ENCODE data around the gene TDRD7. TPM values are rescaled to one million over a fixed set of nuclear protein-coding genes. Genes with fewer than 3 reads are reported as not detected.

The TDRD7 gene
- total RNA-seq, 1 donor from 2014 or later: 5.5 TPM

DNA sequence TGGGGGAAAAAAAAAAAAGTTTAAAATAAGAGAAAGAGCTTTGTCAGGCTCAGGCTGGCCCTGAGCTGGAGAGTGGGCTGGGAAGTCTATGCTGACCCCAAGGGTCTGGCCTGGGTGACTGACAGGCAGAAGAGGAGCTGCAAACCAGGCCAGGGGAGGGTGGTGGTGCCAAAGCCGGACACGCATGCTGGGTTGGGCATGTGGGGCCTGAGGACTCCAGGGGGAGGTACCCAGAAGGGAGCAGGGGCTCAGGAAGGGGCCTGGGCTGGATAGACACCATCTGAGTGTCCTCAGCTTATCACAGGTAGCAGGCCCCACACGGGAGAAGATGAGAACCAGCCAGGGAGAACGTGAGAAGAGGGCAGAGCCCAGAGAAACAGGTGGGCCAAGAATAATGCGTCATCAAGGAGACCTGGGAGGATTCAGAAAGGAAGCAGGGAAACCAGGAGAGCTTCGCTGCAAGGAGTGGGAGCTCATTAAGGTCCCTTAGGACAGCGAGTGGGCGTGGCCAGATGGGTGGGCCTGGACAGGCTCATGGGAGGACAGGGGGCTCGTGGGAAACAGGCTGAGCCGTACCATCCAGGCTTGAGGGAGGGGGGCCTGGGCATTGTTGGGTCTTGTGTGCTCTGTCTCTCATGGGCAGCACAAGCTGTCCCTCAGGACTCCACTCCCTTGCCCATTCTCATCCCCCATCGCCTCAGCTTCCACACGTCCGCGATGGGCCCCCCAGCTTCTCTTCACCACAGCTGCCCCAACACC, 105.6 kb downstream of the TDRD7 start:
- Mint-ChIP-seq H3K4me3 (no peak overlapping the region), H3K27me3 (peaks cover 42% of the 10 kb centered on the region), H3K4me1 (peaks cover 4% of the 10 kb centered on the region), H3K27ac (no peak overlapping the region), H3K9me3 (no peaks in the 10 kb centered on the region), H3K36me3 (ENCODE audit: low read depth) (no peaks in the 10 kb centered on the region)
- intact Hi-C loops (cut with micrococcal nuclease): no loop called here
- DNase-seq: no peak

DNA sequence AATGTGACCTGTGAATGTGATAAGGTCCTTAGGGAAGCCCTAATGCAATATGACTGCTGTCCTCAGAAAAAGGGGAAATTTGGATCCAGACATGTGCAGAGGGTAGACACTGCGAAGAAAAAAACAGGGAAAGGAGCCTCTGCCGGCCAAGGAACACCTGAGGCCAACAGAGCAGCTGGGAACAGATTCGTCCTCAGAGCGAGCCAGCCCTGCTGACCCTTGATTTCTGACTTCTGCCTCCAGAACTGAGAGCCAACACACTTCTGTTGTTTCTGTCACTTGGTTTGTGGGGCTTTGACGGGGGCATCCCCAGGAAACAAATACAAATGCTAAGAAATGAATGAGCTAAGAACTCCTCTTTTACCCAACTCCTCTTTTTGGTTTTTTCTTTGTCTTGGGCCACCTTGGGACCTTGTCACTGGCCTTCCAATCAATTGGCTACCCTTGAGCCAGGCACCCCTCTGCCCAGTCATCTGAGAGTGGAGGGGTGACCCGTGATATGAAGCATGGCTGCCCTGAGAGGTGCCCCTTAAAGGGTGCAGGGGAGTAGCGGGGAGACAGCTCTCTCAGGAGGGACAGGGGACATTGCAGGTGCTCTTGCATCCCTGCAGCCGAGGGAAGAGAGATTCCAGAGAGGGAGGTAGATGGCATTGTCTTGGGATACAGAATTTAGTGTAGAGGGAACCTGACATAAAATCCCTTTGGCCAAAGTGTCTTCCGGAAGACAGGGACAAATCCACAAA, 106.4 kb downstream of the TDRD7 start:
- no peaks in the 10 kb centered on the region for H3K36me3 Mint-ChIP-seq (ENCODE audit: low read depth)
- DNase-seq: no peak
- H3K4me1 Mint-ChIP-seq: peaks cover 4% of the 10 kb centered on the region
- no peak overlapping the region for H3K27ac Mint-ChIP-seq
- intact Hi-C loops (cut with micrococcal nuclease): no loop called here
- H3K9me3 Mint-ChIP-seq: no peaks in the 10 kb centered on the region
- H3K27me3 Mint-ChIP-seq: peaks cover 42% of the 10 kb centered on the region
- H3K4me3 Mint-ChIP-seq: no peak overlapping the region

DNA sequence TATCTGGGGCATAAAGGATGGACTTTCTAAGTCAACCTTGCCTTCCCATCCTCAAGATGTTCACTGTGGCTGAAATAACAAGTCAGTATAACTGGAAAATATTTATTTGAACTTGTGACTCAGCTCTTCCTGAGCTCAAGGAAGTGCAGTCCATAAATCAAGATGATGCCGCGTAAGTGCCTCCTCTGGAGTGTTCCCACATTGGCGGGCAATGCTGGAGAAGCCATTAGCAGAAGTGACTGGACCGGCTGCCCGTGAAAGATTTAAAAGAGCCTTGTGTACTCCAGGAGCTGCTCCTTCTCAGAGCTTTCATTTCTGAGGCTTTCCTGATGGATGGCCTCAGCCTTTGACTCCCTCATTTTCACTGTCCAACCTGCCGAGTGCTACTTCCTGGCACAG, 107.0 kb downstream of the TDRD7 start:
- Mint-ChIP-seq H3K9me3 (no peaks in the 10 kb centered on the region), H3K36me3 (ENCODE audit: low read depth) (no peaks in the 10 kb centered on the region), H3K27ac (no peak overlapping the region), H3K4me1 (peaks cover 4% of the 10 kb centered on the region), H3K27me3 (peaks cover 42% of the 10 kb centered on the region), H3K4me3 (no peak overlapping the region)
- intact Hi-C loops (cut with micrococcal nuclease): no loop called here
- no peak for DNase-seq

DNA sequence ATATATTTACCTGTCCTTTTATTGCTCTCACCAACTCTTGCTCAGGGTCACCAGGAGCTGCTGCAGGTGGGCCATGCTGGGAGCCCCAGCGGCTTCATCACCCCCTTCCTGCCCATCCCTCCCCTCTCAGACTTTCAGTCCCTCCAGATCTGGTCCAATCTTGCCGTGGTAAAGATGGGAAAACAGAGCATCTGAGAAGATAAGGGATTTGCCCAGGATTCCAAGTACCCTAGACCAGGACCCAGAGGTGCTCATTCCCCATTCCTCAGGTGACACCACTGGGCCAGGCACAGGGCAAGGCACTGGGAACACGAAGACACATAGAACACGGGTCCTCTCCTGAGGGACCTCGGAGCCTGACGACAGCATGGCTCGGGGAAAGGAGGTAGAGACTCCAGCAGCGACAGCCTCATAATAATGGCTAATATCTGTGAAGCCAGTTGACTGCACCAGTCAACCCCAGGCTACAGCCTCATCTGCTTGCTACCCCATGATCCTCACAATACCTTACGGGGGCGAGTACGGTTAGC, 107.6 kb downstream of the TDRD7 start:
- DNase-seq: no peak
- no peaks in the 10 kb centered on the region for H3K36me3 Mint-ChIP-seq (ENCODE audit: low read depth)
- intact Hi-C loops (cut with micrococcal nuclease): no loop called here
- no peak overlapping the region for H3K4me3 Mint-ChIP-seq
- H3K4me1 Mint-ChIP-seq: peaks cover 4% of the 10 kb centered on the region
- H3K9me3 Mint-ChIP-seq: no peaks in the 10 kb centered on the region
- no peak overlapping the region for H3K27ac Mint-ChIP-seq
- peaks cover 42% of the 10 kb centered on the region for H3K27me3 Mint-ChIP-seq

DNA sequence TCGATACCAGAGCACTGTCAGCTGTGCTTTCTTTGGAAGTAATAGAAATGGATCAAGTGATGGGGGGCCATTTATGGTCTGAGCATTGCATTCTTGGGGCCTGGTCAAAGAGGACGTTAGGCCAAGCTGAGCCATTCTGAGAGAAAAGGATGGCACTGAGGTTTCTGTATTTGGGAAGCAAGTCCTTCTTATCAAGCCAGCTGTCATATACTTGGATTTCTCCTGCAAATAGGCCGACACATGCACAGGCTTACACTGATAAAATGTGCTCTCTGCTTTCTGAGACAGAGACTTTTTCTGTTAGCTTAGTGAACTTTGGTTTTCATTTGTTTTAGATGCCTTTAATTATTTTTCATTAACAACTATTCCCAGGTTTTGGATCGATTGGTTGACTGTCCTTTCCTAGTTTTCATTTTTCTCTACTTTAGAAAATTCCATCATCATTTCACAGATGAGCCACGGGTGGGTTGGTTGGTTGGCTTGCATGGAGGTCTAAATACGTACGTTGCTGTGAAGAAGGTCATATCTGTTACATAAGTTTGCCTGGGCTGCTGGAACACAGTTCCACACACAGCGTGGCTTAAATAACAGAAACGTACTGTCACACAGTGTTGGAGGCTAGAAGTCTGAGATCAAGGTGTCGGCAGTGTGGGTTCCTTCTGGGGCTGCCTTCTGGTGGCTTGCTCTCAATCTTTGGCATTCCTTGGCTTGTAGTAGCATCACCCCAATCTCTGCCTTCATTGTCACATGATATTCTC, 109.9 kb downstream of the TDRD7 start:
- H3K4me3 Mint-ChIP-seq: no peak overlapping the region
- no peak overlapping the region for H3K27ac Mint-ChIP-seq
- H3K27me3 Mint-ChIP-seq: peaks cover 33% of the 10 kb centered on the region
- intact Hi-C loops (cut with micrococcal nuclease): no loop called here
- no peaks in the 10 kb centered on the region for H3K36me3 Mint-ChIP-seq (ENCODE audit: low read depth)
- no peak for DNase-seq
- peaks cover 4% of the 10 kb centered on the region for H3K4me1 Mint-ChIP-seq
- H3K9me3 Mint-ChIP-seq: no peaks in the 10 kb centered on the region

DNA sequence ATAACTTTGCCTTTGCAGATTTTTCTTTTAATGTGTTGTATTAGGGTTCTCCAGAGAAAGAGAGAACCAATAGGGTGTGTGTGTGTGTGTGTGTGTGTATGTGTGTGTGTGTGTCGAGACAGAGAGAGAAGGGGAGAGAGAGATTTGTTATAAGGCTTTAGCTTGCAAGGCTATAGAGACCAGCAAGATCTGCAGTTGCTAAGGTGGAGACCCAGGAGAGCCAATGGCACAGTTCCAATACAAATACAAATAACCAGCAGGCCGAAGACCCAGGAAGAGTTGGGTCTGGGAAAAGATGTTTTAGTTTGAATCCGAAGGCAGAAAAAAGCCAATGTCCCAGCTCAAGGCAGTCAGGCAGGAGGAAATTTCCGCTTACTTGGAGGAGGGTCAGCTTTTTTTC, 112.5 kb downstream of the TDRD7 start:
- H3K27ac Mint-ChIP-seq: no peak overlapping the region
- H3K9me3 Mint-ChIP-seq: no peaks in the 10 kb centered on the region
- no peaks in the 10 kb centered on the region for H3K36me3 Mint-ChIP-seq (ENCODE audit: low read depth)
- intact Hi-C loops (cut with micrococcal nuclease): no loop called here
- peaks cover 14% of the 10 kb centered on the region for H3K27me3 Mint-ChIP-seq
- no peak for DNase-seq
- H3K4me1 Mint-ChIP-seq: peaks cover 2% of the 10 kb centered on the region
- no peak overlapping the region for H3K4me3 Mint-ChIP-seq

DNA sequence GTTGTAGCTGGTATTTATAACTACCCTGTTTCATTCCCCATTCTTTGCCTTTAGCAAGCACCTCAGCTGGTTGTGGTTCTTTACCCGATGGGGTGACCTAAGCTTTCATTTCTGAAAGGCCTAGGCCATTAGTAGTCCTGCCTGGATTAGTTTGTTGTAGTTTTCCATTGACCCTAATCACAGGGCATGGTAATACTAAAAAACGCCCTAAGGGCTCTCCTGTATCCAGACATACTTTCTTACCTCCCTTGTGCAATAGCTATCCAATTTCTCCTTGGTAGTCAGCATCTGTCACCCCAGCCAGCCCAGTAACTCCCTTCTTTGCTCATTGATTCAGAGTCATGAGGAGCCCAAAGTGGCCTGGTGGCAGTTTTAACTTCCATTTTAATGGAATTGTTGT, 113.6 kb downstream of the TDRD7 start:
- DNase-seq: no peak
- Mint-ChIP-seq H3K27ac (no peak overlapping the region), H3K4me3 (no peak overlapping the region), H3K36me3 (ENCODE audit: low read depth) (no peaks in the 10 kb centered on the region), H3K9me3 (no peaks in the 10 kb centered on the region), H3K27me3 (peaks cover 6% of the 10 kb centered on the region), H3K4me1 (peaks cover 7% of the 10 kb centered on the region)
- intact Hi-C loops (cut with micrococcal nuclease): no loop called here

DNA sequence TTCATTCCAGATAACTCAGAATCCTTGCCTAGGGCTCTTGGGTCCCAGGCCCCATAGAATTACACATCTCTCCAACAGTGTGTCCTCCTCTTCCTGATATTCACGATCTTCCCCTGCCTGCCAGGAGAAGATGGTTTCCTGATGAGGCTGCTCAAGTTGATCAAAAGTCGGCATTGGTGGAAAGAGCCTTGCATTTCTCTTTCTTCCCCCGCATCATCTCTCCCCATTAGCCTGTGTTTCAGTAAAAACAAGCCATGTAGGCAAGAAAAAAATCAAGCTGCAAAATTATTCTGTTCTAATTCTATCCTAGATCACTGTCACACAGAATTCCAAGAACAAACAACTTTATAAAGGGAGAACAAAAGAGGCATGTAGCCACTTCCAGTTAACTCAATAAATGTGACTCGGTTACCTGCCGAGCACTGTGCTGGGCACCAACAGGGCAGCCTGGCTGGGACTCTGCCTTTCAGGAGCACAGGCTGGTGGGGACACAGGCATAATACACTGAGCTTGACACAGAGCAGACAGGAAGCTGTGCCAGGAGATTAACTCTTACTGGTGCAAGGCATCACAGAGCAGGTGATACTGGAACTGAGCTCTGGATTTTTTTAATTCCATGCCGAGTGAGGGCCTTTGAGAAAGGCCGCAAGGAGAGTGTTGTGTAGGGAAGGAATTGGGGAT, 115.1 kb downstream of the TDRD7 start:
- no peaks in the 10 kb centered on the region for H3K36me3 Mint-ChIP-seq (ENCODE audit: low read depth)
- H3K9me3 Mint-ChIP-seq: no peaks in the 10 kb centered on the region
- H3K4me1 Mint-ChIP-seq: peaks cover 7% of the 10 kb centered on the region
- H3K27ac Mint-ChIP-seq: no peak overlapping the region
- DNase-seq: no peak
- no peak overlapping the region for H3K4me3 Mint-ChIP-seq
- H3K27me3 Mint-ChIP-seq: no peaks in the 10 kb centered on the region
- intact Hi-C loops (cut with micrococcal nuclease): no loop called here

DNA sequence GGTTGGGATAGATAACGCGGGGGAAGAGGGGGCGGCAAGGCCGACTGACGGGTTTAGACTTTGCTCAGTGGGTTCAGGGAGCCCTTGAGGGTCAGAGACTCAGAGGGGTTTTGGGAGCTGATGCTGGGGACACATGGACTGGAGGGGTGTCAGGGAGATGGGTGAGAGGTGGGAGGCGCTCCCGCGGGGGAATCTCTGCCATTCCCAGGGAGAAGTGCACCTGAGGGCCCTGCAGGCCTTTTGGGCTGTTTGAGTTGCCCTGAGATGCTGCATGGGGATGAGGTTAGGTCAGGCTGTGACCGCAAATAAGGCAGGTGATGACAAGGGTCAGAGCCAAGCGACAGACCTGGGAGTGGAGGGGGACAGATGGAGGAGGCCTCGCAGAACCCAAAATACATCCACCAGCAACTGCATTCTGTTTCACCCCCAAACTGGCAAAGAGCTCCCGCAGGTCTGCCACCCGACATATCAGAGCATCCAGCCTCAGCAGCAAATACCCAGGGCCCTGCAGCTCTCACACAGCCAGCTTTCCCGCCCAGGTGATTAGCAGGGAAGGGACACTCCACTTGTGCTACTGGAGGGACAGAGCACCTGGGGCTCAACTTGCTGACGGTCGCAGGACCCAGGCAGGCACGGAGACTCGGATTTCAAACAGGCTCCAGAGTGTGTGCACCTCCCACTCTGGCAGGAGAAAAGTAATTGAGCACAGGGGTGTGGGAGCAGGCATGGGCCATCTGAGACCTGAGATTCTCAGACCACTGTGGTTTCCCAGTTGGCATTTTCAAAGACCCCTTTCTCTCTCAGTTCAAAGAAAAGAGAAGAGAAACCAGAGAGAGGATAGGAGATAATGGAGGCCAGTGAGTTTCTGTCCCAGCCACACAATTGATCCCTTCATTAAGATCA, 116.0 kb downstream of the TDRD7 start:
- H3K27ac Mint-ChIP-seq: no peak overlapping the region
- H3K27me3 Mint-ChIP-seq: peaks cover 2% of the 10 kb centered on the region
- H3K4me1 Mint-ChIP-seq: peaks cover 7% of the 10 kb centered on the region
- intact Hi-C loops (cut with micrococcal nuclease): no loop called here
- DNase-seq: no peak
- H3K4me3 Mint-ChIP-seq: no peak overlapping the region
- H3K36me3 Mint-ChIP-seq (ENCODE audit: low read depth): no peaks in the 10 kb centered on the region
- no peaks in the 10 kb centered on the region for H3K9me3 Mint-ChIP-seq

DNA sequence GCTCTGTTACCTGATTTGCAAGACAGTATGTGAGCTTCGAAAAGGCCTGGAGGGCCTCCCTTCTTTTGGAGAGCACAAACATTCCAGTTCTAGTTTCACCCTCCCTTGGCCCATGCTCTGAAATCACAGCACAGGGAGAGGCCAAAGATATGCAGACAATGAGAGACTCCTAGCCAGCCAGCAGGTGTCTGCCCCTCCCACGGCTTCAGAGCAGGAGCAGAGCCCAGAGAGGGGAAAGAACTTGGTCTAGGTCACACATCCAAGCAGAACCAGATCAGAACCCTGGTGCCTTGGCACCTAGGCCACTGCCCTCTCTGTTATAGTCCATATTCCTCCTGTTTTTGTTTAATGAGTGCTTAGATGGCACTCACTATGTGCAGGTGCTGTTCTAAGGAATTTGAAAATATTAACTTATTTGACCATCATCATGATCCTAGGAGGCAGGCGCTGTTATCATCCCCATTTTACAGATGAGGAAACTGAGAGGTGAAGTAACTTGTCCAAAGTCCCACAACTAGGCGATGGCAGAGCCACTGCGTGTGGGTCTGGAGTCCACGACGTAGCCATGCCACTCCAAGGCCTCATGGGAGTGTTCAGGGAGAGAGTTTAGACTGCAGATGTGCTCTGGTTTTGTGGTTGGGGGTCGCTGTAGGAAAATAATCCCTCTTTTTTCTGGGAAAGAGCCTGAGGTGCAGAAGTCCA, 116.8 kb downstream of the TDRD7 start:
- no peak overlapping the region for H3K27ac Mint-ChIP-seq
- H3K4me3 Mint-ChIP-seq: no peak overlapping the region
- H3K9me3 Mint-ChIP-seq: no peaks in the 10 kb centered on the region
- no peaks in the 10 kb centered on the region for H3K36me3 Mint-ChIP-seq (ENCODE audit: low read depth)
- DNase-seq: no peak
- intact Hi-C loops (cut with micrococcal nuclease): no loop called here
- H3K4me1 Mint-ChIP-seq: peaks cover 7% of the 10 kb centered on the region
- H3K27me3 Mint-ChIP-seq: peaks cover 2% of the 10 kb centered on the region

DNA sequence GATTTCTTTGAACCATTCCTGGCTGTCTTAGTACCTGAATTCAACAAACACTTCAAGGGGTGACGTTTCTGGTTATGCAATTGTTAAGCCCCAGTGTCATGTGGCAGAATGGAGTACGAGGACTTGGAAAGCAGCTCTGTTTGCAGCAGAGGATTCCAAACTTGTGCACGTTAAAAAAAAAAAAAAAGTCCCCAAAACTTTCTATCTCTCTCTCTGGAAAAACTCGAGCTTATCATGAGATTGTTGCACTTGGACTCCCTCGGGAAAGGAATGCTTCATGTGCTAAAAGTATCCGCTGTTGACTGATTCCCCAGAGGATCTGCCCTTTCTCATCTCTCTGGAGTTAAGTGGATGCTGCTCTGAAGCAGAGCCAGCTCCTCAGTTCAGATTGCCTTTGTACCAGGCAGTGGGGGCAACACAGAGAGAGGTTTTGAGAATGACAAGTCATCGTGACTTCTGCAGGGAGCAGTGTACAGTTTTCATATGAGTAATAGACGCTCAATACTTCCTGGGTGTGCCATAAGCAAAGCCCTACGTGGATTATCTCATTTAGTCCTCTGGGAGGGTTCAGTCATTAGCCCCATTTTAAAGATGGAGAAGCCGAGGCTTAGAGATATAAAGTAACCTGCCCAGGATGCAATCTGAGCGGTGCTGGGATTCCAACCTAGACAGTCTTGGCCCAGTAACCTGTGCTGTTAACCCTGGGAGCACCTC, 117.6 kb downstream of the TDRD7 start:
- Mint-ChIP-seq H3K4me3 (no peak overlapping the region), H3K36me3 (ENCODE audit: low read depth) (no peaks in the 10 kb centered on the region), H3K9me3 (no peaks in the 10 kb centered on the region), H3K27ac (no peak overlapping the region), H3K4me1 (peaks cover 7% of the 10 kb centered on the region), H3K27me3 (peaks cover 2% of the 10 kb centered on the region)
- intact Hi-C loops (cut with micrococcal nuclease): no loop called here
- peak; percentile 66 for DNase-seq

DNA sequence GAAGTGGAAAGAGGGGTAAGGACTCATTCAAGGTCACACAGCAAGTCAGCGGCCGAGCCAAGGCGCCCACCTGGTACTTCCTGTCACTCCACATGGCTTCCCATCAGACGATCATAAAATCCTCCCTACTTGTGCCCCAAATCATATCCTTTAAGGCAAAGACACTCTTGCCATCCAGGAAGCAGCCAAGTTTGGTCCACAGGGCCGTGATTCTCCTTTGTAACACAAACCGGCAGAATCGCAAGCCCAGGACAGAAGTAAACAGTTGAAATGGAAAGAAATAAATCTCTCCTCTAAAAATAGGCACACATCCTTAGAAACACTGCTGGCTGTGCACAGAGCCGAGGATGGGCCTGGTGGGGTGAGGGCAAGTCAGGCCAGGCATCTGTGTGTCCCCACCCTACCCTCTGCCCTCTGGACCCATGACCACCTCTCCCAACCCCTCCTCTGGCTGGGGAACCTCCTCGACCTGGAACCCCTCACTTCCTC, 120.0 kb downstream of the TDRD7 start:
- H3K9me3 Mint-ChIP-seq: no peaks in the 10 kb centered on the region
- no peaks in the 10 kb centered on the region for H3K36me3 Mint-ChIP-seq (ENCODE audit: low read depth)
- H3K4me3 Mint-ChIP-seq: no peak overlapping the region

More for the DNA sequence above, 120.0 kb downstream of the TDRD7 start:
- H3K27ac Mint-ChIP-seq: no peak overlapping the region
- DNase-seq: no peak
- H3K4me1 Mint-ChIP-seq: peaks cover 7% of the 10 kb centered on the region
- H3K27me3 Mint-ChIP-seq: peaks cover 2% of the 10 kb centered on the region
- intact Hi-C loops (cut with micrococcal nuclease): no loop called here
